ENCODE results near the gene MDFI.

Gene MDFI

DNA sequence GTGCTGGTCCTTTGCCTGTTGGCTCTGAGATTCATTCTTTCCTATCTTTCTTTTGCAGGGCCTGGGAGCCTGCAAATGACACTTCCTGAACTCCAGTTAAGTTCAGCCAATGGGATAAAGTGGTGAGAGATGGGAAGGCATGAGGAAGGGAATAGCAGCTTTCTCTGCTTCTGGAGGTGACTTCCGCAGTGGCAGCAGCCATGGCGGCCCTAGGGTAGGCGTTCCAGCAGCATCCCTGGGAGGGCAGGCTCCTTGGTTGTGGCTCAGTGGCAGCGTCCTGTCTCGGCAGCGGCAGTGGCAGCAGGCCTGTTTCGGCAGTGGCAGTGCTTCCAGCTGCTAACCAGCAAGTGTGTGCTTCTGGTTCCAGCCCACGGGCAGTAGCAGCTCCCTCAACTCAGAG is 7.3 kb upstream of the MDFI start:
- CTCF ChIA-PET, result interaction anchor here (1.7 kb wide), 1 partner anchor 53 kb away, joined by 5 read pairs; no protein-coding TSS in a partner anchor
- Histone ChIP-seq H3K27ac (ENCODE audit: insufficient read depth in 1 of 2, low read depth in 1 of 2, low read length in 2 of 2, poor library complexity in 1 of 2, severe bottlenecking in 2 of 2) (no peak overlapping the region), H3K36me3 (ENCODE audit: control insufficient read depth in 4 of 4, insufficient read depth in 4 of 4, low read length in 3 of 4) (no peaks in the 10 kb centered on the region), H3K4me3 (ENCODE audit: control insufficient read depth in 1 of 7, extremely low read depth in 1 of 7, insufficient read depth in 4 of 7, low read depth in 2 of 7, low read length in 6 of 7) (no peak overlapping the region), H3K4me1 (ENCODE audit: control extremely low read depth in 1 of 4, control insufficient read depth in 4 of 4, insufficient read depth in 4 of 4, low read length in 3 of 4) (peaks cover 0 to 25% (median 21%) of the 10 kb centered on the region in 4 experiments), H3K27me3 (replicated peaks in 2 of 5; ENCODE audit: control insufficient read depth in 4 of 5, insufficient read depth in 5 of 5, low read length in 4 of 5) (peaks cover 0 to 1% (median 0%) of the 10 kb centered on the region in 5 experiments), H3K9me3 (ENCODE audit: control extremely low read depth in 1 of 5, control insufficient read depth in 4 of 5, insufficient read depth in 2 of 5, low read depth in 1 of 5, low read length in 4 of 5) (no peaks in the 10 kb centered on the region)
- 96% methylated on average over 6 of the region's 8 CpGs for WGBS (ENCODE audit: insufficient coverage)
- POLR2A ChIA-PET, result no interaction called here
- DNase-seq, result no peak

DNA sequence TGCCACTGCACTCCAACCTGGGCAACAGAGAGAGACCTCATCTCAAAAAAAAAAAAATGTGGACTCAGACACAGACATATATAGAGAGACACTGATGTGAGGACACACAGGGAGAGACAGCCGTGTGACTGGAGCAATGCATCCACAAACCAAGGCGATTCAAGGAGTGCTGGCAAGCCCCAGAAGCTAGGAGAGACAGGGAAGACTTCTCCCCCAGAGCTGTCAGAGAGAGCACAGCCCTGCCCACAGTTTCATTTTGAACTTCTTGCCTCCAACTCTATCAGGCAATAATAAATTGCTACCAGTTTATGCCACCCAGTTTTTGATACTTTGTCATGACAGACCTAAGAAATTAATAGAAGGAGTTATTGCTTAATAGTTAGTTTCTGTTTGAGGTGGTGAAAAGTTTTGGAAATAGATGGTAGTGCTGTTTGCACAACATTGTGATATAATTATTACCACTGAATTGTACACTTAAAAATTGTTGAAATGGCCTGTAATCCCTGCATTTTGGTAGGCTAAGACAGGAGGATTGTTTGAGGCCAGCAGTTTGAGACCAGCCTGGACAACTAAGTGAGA is 5.1 kb upstream of the MDFI start:
- CTCF ChIA-PET, result interaction anchor here (0.6 kb wide), 1 partner anchor 28 kb away, joined by 3 read pairs; no protein-coding TSS in a partner anchor
- H3K27me3 ChIP-seq (replicated peaks in 2 of 5; ENCODE audit: control insufficient read depth in 4 of 5, insufficient read depth in 5 of 5, low read length in 4 of 5), result peaks cover 0 to 23% (median 5%) of the 10 kb centered on the region in 5 experiments

DNA sequence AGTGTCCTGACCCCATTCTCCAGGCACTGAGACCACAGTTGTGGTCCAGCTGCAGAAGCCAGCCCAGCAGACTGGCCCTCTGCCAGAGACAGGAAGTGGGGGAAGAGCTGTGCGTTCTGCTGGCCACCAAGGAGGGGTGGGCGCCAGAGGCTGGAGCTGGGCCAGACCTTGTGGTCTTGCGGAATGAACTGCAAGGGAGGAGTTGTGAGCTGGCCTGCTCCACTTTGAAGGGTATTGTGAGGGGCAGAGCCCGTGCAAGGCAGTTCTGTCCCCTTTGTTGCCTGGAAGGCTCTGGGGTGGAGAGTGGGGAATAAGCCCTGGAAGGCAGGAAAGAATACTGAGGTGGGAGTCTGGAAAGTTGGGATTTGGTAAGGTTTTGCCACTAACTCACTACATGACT is 3.6 kb upstream of the MDFI start:
- ChIA-PET POLR2A (interaction anchor here (0.8 kb wide), 1 partner anchor 9 kb away, joined by 3 read pairs; no protein-coding TSS in a partner anchor), CTCF (interaction anchor here (1.1 to 1.6 kb wide), 3 partner anchors 16 to 49 kb away, joined by 3 to 4 read pairs (median 4); no protein-coding TSS in a partner anchor)
- Histone ChIP-seq H3K9me3 (ENCODE audit: control extremely low read depth in 1 of 5, control insufficient read depth in 4 of 5, insufficient read depth in 2 of 5, low read depth in 1 of 5, low read length in 4 of 5) (no peaks in the 10 kb centered on the region), H3K36me3 (ENCODE audit: control insufficient read depth in 4 of 4, insufficient read depth in 4 of 4, low read length in 3 of 4) (no peaks in the 10 kb centered on the region), H3K27ac (ENCODE audit: insufficient read depth in 1 of 2, low read depth in 1 of 2, low read length in 2 of 2, poor library complexity in 1 of 2, severe bottlenecking in 2 of 2) (no peak overlapping the region), H3K4me1 (ENCODE audit: control extremely low read depth in 1 of 4, control insufficient read depth in 4 of 4, insufficient read depth in 4 of 4, low read length in 3 of 4) (peaks cover 0 to 39% (median 34%) of the 10 kb centered on the region in 4 experiments), H3K27me3 (replicated peaks in 2 of 5; ENCODE audit: control insufficient read depth in 4 of 5, insufficient read depth in 5 of 5, low read length in 4 of 5) (peaks cover 0 to 38% (median 13%) of the 10 kb centered on the region in 5 experiments), H3K4me3 (ENCODE audit: control insufficient read depth in 1 of 7, extremely low read depth in 1 of 7, insufficient read depth in 4 of 7, low read depth in 2 of 7, low read length in 6 of 7) (peak overlapping the region in 1 of 7 experiments; percentile 38)
- WGBS (ENCODE audit: insufficient coverage), result 13% methylated on average over 3 of the region's 4 CpGs
- peak; percentile 22 to 56 (median 44) for DNase-seq

More for the DNA sequence above, 5.1 kb upstream of the MDFI start:
- POLR2A ChIA-PET, result interaction anchor here (0.7 kb wide), 1 partner anchor 22 kb away, joined by 3 read pairs; no protein-coding TSS in a partner anchor
- H3K9me3 ChIP-seq (ENCODE audit: control extremely low read depth in 1 of 5, control insufficient read depth in 4 of 5, insufficient read depth in 2 of 5, low read depth in 1 of 5, low read length in 4 of 5), result no peaks in the 10 kb centered on the region
- 92% methylated on average over 2 of the region's 2 CpGs for WGBS (ENCODE audit: insufficient coverage)
- H3K27ac ChIP-seq (ENCODE audit: insufficient read depth in 1 of 2, low read depth in 1 of 2, low read length in 2 of 2, poor library complexity in 1 of 2, severe bottlenecking in 2 of 2), result no peak overlapping the region
- DNase-seq, result peak in 1 of 3 donors; percentile 13
- H3K4me1 ChIP-seq (ENCODE audit: control extremely low read depth in 1 of 4, control insufficient read depth in 4 of 4, insufficient read depth in 4 of 4, low read length in 3 of 4), result peaks cover 0 to 26% (median 21%) of the 10 kb centered on the region in 4 experiments
- H3K4me3 ChIP-seq (ENCODE audit: control insufficient read depth in 1 of 7, extremely low read depth in 1 of 7, insufficient read depth in 4 of 7, low read depth in 2 of 7, low read length in 6 of 7), result no peak overlapping the region
- H3K36me3 ChIP-seq (ENCODE audit: control insufficient read depth in 4 of 4, insufficient read depth in 4 of 4, low read length in 3 of 4), result no peaks in the 10 kb centered on the region

- DNase-seq, result no peak
- POLR2A ChIA-PET, result interaction anchor here (0.8 kb wide), 1 partner anchor 10 kb away, joined by 3 read pairs; no protein-coding TSS in a partner anchor
- Histone ChIP-seq H3K9me3 (ENCODE audit: control extremely low read depth in 1 of 5, control insufficient read depth in 4 of 5, insufficient read depth in 2 of 5, low read depth in 1 of 5, low read length in 4 of 5) (no peaks in the 10 kb centered on the region), H3K4me3 (ENCODE audit: control insufficient read depth in 1 of 7, extremely low read depth in 1 of 7, insufficient read depth in 4 of 7, low read depth in 2 of 7, low read length in 6 of 7) (no peak overlapping the region), H3K4me1 (ENCODE audit: control extremely low read depth in 1 of 4, control insufficient read depth in 4 of 4, insufficient read depth in 4 of 4, low read length in 3 of 4) (peaks cover 0 to 39% (median 34%) of the 10 kb centered on the region in 4 experiments), H3K27ac (ENCODE audit: insufficient read depth in 1 of 2, low read depth in 1 of 2, low read length in 2 of 2, poor library complexity in 1 of 2, severe bottlenecking in 2 of 2) (no peak overlapping the region), H3K36me3 (ENCODE audit: control insufficient read depth in 4 of 4, insufficient read depth in 4 of 4, low read length in 3 of 4) (no peaks in the 10 kb centered on the region), H3K27me3 (replicated peaks in 2 of 5; ENCODE audit: control insufficient read depth in 4 of 5, insufficient read depth in 5 of 5, low read length in 4 of 5) (peaks cover 0 to 45% (median 15%) of the 10 kb centered on the region in 5 experiments)
- 74% methylated on average over 5 of the region's 6 CpGs for WGBS (ENCODE audit: insufficient coverage)
- CTCF ChIA-PET, result interaction anchor here (1.1 to 1.6 kb wide), 3 partner anchors 16 to 48 kb away, joined by 3 to 4 read pairs (median 4); no protein-coding TSS in a partner anchor
Observed at GRCh38 chr6:41635365-41635764, 2.9 kb upstream of the MDFI start.

GRCh38 chr6:41636833-41637193 is 1.5 kb upstream of the MDFI start:
- DNase-seq, result no peak
- H3K4me3 ChIP-seq (ENCODE audit: control insufficient read depth in 1 of 7, extremely low read depth in 1 of 7, insufficient read depth in 4 of 7, low read depth in 2 of 7, low read length in 6 of 7), result no peak overlapping the region
- ChIA-PET CTCF (no interaction called here), POLR2A (no interaction called here)
- 61% methylated on average over 26 of the region's 31 CpGs for WGBS (ENCODE audit: insufficient coverage)
- no peak overlapping the region for H3K27ac ChIP-seq (ENCODE audit: insufficient read depth in 1 of 2, low read depth in 1 of 2, low read length in 2 of 2, poor library complexity in 1 of 2, severe bottlenecking in 2 of 2)
- H3K27me3 ChIP-seq (replicated peaks in 2 of 5; ENCODE audit: control insufficient read depth in 4 of 5, insufficient read depth in 5 of 5, low read length in 4 of 5), result peaks cover 0 to 58% (median 15%) of the 10 kb centered on the region in 5 experiments
- H3K9me3 ChIP-seq (ENCODE audit: control extremely low read depth in 1 of 5, control insufficient read depth in 4 of 5, insufficient read depth in 2 of 5, low read depth in 1 of 5, low read length in 4 of 5), result no peaks in the 10 kb centered on the region
- H3K36me3 ChIP-seq (ENCODE audit: control insufficient read depth in 4 of 4, insufficient read depth in 4 of 4, low read length in 3 of 4), result no peaks in the 10 kb centered on the region
- peaks cover 0 to 39% (median 34%) of the 10 kb centered on the region in 4 experiments for H3K4me1 ChIP-seq (ENCODE audit: control extremely low read depth in 1 of 4, control insufficient read depth in 4 of 4, insufficient read depth in 4 of 4, low read length in 3 of 4)

GRCh38 chr6:41637194-41638001 is 870 bp upstream of the MDFI start:
- Histone ChIP-seq H3K4me3 (ENCODE audit: control insufficient read depth in 1 of 7, extremely low read depth in 1 of 7, insufficient read depth in 4 of 7, low read depth in 2 of 7, low read length in 6 of 7) (peak overlapping the region in 5 of 7 experiments; percentile 61 to 74 (median 69)), H3K27me3 (replicated peaks in 2 of 5; ENCODE audit: control insufficient read depth in 4 of 5, insufficient read depth in 5 of 5, low read length in 4 of 5) (peaks cover 0 to 60% (median 15%) of the 10 kb centered on the region in 5 experiments), H3K4me1 (ENCODE audit: control extremely low read depth in 1 of 4, control insufficient read depth in 4 of 4, insufficient read depth in 4 of 4, low read length in 3 of 4) (peaks cover 0 to 39% (median 35%) of the 10 kb centered on the region in 4 experiments), H3K27ac (ENCODE audit: insufficient read depth in 1 of 2, low read depth in 1 of 2, low read length in 2 of 2, poor library complexity in 1 of 2, severe bottlenecking in 2 of 2) (no peak overlapping the region), H3K36me3 (ENCODE audit: control insufficient read depth in 4 of 4, insufficient read depth in 4 of 4, low read length in 3 of 4) (no peaks in the 10 kb centered on the region), H3K9me3 (ENCODE audit: control extremely low read depth in 1 of 5, control insufficient read depth in 4 of 5, insufficient read depth in 2 of 5, low read depth in 1 of 5, low read length in 4 of 5) (no peaks in the 10 kb centered on the region)
- WGBS (ENCODE audit: insufficient coverage), result 13% methylated on average over 43 of the region's 54 CpGs
- peak in 1 of 3 donors; percentile 11 for DNase-seq
- POLR2A ChIA-PET, result interaction anchor here (0.6 kb wide), 1 partner anchor 27 kb away, joined by 3 read pairs; no protein-coding TSS in a partner anchor
- CTCF ChIA-PET, result no interaction called here

All from common myeloid progenitor, CD34-positive (primary cell).